HUES64 (cell line): ENCODE measurements around the gene ACSL6.

Source experiments
- H3K27ac ChIP-seq: 2 replicates; pipeline ENCODE4 v1.7.0; 2013; ENCODE audit warnings: low read depth, low read length, inconsistent platforms
- H3K27me3 ChIP-seq: 2 replicates; pipeline ENCODE4 v1.6.1; 2013; ENCODE audit warnings: mild to moderate bottlenecking, low read length; ENCODE audit not compliant: insufficient read depth
- H3K36me3 ChIP-seq: 2 replicates; pipeline ENCODE4 v1.6.1; 2013; ENCODE audit warnings: mild to moderate bottlenecking, low read length; ENCODE audit not compliant: insufficient read depth
- H3K4me1 ChIP-seq: 2 replicates; pipeline ENCODE4 v1.6.1; 2013; ENCODE audit warnings: mild to moderate bottlenecking, low read length, moderate library complexity; ENCODE audit not compliant: insufficient read depth
- H3K4me3 ChIP-seq: 2 replicates; pipeline ENCODE4 v1.5.1; 2013; ENCODE audit warnings: mild to moderate bottlenecking, low read length, moderate library complexity
- H3K9ac ChIP-seq: 2 replicates; pipeline ENCODE4 v1.6.1; 2013; ENCODE audit warnings: mild to moderate bottlenecking, low read depth, low read length
- H3K9me3 ChIP-seq: 2 replicates; pipeline ENCODE4 v1.6.1; 2013; ENCODE audit warnings: low read depth, low read length; ENCODE audit not compliant: insufficient read depth
- WGBS: fragments of 150-250, 120-280 bp; methylation state at CpG from one replicate; pipeline ENCODE4 v1.1.7; 2013; ENCODE audit warnings: missing lambda C conversion rate; 5-methylcytosine and 5-hydroxymethylcytosine counted together

Gene ACSL6

DNA sequence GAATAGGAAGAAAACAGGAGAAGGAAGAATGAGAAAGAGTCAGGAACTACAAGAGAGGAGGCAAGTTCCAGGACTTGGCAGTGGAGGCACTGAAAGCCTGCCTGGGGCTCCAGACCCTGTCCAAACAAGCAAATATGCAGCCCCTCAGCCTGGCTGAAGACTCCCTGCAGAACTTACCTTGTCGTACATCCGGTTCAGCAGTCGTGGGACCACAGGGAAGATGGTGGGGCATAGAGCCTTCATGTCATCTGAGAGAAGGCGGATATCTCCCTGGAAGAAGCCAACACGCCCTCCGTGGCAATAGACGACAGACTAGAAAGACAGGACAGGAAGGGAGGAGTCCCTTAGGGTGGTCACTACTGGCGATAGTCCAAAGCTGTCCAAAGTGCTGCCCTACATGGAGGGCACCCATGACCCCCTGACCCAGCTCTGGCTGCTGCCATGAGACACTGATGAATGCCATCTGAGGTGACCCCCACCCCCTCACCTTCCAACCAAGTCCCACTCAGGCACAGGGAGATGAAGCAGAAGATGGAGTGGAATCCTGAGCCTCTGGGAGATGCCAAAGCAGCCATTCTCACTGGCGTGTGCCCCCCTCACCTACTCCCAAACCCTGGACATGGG, 38.3 kb downstream of the ACSL6 start:
- Histone ChIP-seq H3K27ac (no peak overlapping the region), H3K9ac (no peak overlapping the region), H3K36me3 (no peaks in the 10 kb centered on the region), H3K9me3 (no peaks in the 10 kb centered on the region), H3K4me3 (no peak overlapping the region), H3K4me1 (0 out of 2 replicates have a peak, but pooled peaks cover 10% of the 10 kb centered on the region), H3K27me3 (no peaks in the 10 kb centered on the region)
- WGBS: 96% methylated on average over 9 of the region's 9 CpGs

DNA sequence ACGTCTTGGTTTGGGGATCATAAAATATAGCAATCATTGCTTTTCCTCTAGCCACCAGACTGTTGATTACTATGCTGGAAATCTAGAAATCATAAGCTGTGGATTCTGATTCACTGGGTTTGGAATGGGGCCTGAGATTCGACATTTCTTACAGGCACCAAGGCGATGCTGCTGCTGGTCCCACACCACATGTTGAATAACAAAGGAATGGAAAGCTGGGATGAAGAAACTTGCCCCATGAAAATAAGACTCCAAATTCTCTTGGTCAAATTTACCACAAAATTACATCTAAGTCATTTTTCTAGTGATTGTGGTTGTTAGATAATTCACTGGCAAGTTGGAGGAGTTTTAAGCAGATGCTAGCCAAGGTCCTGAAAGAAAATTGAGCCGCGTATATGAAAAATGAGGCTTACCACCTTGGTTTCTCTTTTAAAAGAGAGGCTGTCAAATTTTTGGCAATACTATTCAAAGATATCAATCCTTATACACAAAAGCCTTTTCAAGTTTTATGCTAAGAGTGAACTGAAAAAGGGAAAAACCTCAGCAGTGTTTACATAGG, 43.0 kb downstream of the ACSL6 start:
- Histone ChIP-seq H3K27ac (no peak overlapping the region), H3K36me3 (no peaks in the 10 kb centered on the region), H3K27me3 (no peaks in the 10 kb centered on the region), H3K9ac (no peak overlapping the region), H3K9me3 (no peaks in the 10 kb centered on the region), H3K4me1 (no peaks in the 10 kb centered on the region), H3K4me3 (no peak overlapping the region)
- 95% methylated on average over 5 of the region's 5 CpGs for WGBS

DNA sequence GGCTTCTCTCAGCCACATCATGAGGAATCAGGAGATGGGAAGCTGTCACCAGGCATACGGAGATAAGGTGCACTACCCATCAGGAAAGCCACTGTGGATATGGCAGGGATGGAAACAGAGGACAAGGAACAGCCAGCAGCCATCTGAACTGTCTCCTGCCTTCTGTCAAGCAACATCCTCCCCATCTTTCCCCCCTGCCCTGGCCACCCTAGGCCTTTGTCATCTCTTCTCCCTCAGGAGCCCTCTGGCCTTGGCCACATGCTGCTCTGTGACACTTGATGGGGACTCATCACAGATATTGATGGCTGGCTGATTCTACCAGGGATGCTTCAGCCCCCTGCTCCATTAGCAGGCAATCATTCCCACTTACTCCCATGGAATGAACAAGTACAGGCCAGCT, 44.9 kb downstream of the ACSL6 start:
- Histone ChIP-seq H3K27me3 (no peaks in the 10 kb centered on the region), H3K4me3 (no peak overlapping the region), H3K4me1 (no peaks in the 10 kb centered on the region), H3K36me3 (no peaks in the 10 kb centered on the region), H3K27ac (no peak overlapping the region), H3K9me3 (no peaks in the 10 kb centered on the region), H3K9ac (no peak overlapping the region)
- 100% methylated on average over 1 of the region's 1 CpG for WGBS

DNA sequence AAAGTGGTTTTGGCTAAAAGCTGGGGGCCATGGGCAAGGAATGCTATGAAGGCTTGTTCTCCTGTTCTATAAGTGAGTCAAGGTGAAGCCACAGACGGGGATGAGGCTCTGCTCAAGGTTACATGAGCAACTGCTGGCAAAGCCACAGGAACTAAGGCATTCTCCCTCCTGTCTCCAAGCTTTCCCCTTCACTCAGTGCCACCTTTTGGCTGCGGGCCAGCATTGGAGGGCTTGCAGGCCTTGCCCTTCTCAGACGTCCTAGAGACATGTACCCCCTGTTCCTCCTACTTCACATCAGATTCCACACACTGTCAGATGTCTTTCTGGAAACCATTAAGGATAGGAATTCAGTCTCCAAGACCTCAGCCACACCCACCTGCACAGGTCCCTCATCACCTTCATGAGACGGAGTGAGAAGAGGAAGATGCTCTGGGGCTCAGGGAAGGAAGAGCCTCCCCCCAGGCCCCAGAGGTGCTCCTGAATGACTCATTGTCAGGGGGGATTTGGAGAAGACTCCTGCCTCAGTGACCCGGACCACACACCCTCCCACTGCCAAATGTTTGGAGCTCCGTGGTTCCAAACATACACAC, 45.5 kb downstream of the ACSL6 start:
- Histone ChIP-seq H3K4me1 (no peaks in the 10 kb centered on the region), H3K9me3 (no peaks in the 10 kb centered on the region), H3K36me3 (no peaks in the 10 kb centered on the region), H3K9ac (no peak overlapping the region), H3K27ac (no peak overlapping the region), H3K4me3 (no peak overlapping the region), H3K27me3 (no peaks in the 10 kb centered on the region)
- WGBS: 84% methylated on average over 6 of the region's 6 CpGs

DNA sequence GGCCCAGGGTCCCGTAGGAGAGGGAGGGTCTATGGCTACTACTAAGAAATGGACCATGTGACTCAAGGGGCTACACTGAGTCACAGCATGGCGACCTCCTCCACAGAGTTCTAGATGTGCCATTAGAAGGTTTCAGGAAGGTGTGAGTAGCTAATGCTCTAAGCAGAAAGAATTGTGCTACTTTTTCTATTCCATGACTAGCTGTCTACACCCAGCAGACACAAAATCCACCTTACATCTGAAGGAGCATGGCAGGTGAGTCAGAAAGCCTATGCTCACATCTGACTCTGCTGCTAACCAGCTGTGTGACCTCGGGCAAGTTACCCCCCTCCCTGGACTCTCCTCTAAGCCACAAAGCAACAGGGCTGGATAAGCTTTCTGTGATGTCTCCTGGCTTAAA, 51.6 kb downstream of the ACSL6 start:
- Histone ChIP-seq H3K27ac (no peak overlapping the region), H3K36me3 (no peaks in the 10 kb centered on the region), H3K4me1 (no peaks in the 10 kb centered on the region), H3K4me3 (no peak overlapping the region), H3K9me3 (no peaks in the 10 kb centered on the region), H3K9ac (no peak overlapping the region), H3K27me3 (no peaks in the 10 kb centered on the region)
- 89% methylated on average over 3 of the region's 3 CpGs for WGBS

DNA sequence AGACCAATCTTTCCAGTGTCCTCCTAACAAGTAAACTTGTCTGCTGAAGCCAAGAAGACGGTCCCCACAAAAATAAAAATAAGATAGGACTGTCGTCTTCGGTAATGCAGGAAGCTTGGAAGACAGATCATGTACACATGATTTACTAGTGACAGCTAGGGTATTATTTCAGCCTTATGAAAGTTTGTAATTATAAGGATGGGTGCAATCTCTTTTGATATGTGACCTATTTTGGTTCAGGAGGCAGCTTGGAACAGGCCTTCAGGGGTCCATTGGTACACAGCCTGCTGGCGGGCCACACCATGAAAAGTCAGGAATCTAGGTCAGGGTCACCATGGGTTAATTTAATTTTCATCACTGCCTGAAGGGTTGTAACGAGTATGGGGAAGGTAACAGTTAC, 52.3 kb downstream of the ACSL6 start:
- no peaks in the 10 kb centered on the region for H3K27me3 ChIP-seq
- H3K36me3 ChIP-seq: no peaks in the 10 kb centered on the region
- H3K27ac ChIP-seq: no peak overlapping the region
- H3K4me3 ChIP-seq: no peak overlapping the region
- H3K4me1 ChIP-seq: no peaks in the 10 kb centered on the region
- no peaks in the 10 kb centered on the region for H3K9me3 ChIP-seq
- no peak overlapping the region for H3K9ac ChIP-seq
- 97% methylated on average over 5 of the region's 5 CpGs for WGBS

DNA sequence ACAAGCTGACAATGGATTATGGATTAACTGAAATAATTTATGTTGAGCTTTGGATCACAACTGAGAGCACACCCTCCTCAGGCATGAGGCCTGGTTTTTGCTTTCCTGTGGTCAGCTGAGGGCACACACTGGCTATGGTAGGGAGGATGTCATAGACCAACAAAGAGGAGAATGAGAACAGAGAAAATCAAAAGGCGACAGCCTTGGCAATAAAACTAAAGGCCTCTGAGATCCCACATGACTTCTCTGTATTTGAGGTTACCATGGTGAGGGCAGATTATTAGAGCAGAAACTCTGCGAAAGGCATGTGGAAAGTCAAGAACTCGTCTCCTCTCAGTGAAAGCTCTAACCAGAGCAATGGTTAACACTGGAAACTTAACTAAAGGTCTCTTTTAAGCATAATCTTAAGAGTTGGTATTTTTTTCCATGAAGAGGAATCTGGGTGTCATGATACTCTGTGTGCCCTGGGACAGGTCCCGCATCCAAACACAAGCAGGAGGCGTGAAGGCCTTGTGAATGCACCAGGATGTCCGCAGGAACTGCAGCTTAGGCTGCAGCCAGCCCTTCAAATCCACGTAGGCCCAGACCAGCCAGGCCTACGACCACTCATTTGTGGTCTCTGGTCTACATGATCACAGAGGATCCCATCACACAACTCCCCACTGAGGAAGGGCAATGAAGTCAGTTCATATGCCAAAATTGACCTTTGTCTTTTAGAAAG, 53.6 kb downstream of the ACSL6 start:
- H3K9ac ChIP-seq: no peak overlapping the region

DNA sequence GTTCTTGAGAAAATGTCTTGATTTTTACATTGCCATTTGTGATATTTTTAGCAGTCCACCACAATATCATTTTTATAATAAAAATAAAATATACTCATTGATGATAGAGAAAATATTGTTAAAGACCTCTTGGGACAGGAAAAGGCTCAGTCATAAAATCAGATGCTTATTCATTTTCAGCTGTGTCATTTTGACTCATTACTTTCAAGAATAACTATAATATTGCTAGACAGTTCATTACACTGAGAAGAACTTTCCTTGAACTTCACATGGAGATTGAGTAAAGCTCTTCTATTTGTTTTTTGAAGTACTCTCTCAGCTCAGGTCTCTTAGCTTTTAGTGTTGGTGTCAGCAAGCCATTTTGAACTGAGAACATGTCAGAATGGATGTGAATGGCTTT, 57.5 kb downstream of the ACSL6 start:
- Histone ChIP-seq H3K9me3 (no peaks in the 10 kb centered on the region), H3K4me3 (no peak overlapping the region), H3K27ac (no peak overlapping the region), H3K4me1 (no peaks in the 10 kb centered on the region), H3K36me3 (no peaks in the 10 kb centered on the region), H3K27me3 (no peaks in the 10 kb centered on the region), H3K9ac (no peak overlapping the region)

More for the DNA sequence above, 53.6 kb downstream of the ACSL6 start:
- no peak overlapping the region for H3K4me3 ChIP-seq
- no peaks in the 10 kb centered on the region for H3K36me3 ChIP-seq
- 93% methylated on average over 8 of the region's 8 CpGs for WGBS
- H3K4me1 ChIP-seq: no peaks in the 10 kb centered on the region
- H3K9me3 ChIP-seq: no peaks in the 10 kb centered on the region
- H3K27me3 ChIP-seq: no peaks in the 10 kb centered on the region
- H3K27ac ChIP-seq: no peak overlapping the region

DNA sequence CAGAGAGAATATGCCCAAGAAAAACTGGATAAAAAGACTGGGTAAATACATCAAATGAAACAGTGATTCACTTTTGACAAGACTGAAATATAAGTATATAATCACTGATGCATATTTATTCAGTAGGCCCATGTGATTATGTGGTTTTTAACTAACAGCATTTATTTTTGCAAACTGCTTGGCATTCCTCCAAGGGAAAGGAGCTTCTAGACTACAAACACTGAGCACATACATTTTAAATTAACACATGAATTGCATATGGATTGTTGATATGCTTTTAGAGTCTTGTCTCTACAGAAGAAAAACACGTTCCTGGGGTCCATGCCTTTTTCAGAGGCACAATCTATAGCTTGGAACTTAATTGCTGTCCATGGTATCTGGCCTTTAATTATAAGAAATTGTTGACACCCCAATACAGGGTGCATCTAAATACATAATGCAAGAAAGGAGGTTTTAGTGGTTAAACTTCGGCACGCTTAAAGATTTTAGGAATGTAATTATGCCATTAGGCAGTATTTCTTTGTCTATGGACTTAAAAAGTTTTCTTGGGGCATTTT, 59.1 kb downstream of the ACSL6 start:
- Histone ChIP-seq H3K36me3 (no peaks in the 10 kb centered on the region), H3K9me3 (no peaks in the 10 kb centered on the region), H3K4me3 (no peak overlapping the region), H3K4me1 (no peaks in the 10 kb centered on the region), H3K27me3 (no peaks in the 10 kb centered on the region), H3K9ac (no peak overlapping the region), H3K27ac (no peak overlapping the region)
- WGBS: 79% methylated on average over 3 of the region's 3 CpGs

DNA sequence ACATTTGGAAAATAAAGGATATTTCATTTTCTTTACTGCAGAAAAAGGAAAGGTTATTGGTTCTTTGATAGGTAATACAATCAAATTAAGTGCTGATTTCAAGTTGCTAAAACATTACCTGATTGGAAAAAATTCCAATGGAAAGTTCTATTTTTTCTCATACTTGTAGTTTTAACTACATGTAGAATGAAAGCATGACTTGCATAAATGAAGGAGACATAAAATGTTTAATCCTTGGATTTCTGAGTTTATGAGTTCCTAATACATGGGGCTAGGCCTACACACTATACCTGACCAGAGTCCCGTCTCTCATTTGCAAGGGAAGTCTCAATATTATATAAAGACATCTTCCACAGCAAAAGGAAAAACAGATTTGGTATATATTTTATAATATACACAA, 60.8 kb downstream of the ACSL6 start:
- H3K9me3 ChIP-seq: no peaks in the 10 kb centered on the region
- no CpG with 5 or more reads among the region's 1 CpG for WGBS
- no peaks in the 10 kb centered on the region for H3K4me1 ChIP-seq
- H3K36me3 ChIP-seq: no peaks in the 10 kb centered on the region
- H3K9ac ChIP-seq: no peak overlapping the region
- no peaks in the 10 kb centered on the region for H3K27me3 ChIP-seq
- H3K27ac ChIP-seq: no peak overlapping the region
- no peak overlapping the region for H3K4me3 ChIP-seq

DNA sequence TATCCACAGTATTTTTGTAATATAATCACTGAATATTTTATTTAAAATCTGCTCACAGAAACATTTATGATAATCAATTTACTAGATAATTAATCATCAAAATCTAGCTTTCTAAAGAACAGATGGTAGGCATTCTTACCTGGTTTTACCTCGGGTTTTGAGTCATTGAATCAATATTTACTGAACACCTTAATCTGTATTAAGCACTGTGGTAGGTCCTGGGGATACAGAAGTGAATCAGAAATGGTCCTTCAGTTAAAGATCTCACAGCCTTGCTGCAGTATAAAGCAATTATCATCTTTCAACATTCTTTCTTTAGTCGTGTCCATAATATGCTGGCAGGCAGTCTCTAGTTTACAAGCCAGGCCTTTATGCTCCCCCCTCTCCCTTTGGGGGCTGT, 64.0 kb downstream of the ACSL6 start:
- no peaks in the 10 kb centered on the region for H3K36me3 ChIP-seq
- H3K27me3 ChIP-seq: no peaks in the 10 kb centered on the region
- WGBS: 84% methylated on average over 1 of the region's 2 CpGs
- H3K9ac ChIP-seq: no peak overlapping the region
- no peak overlapping the region for H3K4me3 ChIP-seq
- no peaks in the 10 kb centered on the region for H3K4me1 ChIP-seq
- no peaks in the 10 kb centered on the region for H3K9me3 ChIP-seq
- H3K27ac ChIP-seq: no peak overlapping the region
